ENCODE data around the gene NALCN.

Gene NALCN

DNA sequence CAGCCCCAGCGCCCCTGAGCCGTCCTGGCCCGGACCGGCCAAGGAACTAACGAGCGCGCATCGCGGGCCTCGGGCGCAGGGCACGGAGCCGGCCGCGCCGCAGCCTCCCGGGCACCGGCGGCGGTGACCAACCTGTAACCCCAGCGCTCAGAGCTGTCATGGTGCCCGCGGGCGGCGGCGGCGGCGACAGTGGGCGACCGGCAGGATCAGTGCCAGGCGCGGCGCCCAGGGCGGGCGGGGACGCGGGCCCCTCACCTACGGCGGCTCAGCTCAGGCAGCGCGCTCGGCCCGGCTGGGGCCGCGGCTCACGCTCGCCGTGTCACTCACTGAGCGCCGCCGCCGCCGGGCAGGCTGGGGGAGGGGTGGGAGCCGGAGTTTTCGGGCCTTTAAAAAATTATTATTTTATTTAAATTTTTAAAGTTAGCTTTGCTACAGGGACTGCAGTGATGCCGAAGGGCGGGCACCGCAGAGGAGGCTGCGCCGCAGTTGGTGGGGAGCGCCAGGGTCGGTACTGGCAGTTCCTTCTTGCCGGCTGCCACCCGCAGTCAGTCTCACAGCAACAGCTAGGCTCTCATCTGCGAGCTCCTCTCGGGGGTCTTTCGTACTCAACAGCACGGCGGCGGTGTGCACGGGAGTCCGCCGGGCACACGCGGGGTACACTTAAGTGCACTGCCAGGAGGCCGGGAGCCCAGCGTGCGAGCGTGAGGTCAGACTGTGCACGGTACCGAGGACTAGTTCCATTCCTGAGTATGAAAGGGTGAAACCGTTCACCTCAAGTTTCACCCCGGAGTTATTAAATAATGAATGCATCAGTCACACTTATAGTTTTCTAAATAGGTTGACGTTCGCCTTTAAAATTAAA lies at the start of gene NALCN:
Gene NALCN (minus strand): TSS at position 328 of the 862 bp plus-strand sequence. CDS start 17,382 bp downstream, outside the sequence.
- DNase-seq: no peak

DNA sequence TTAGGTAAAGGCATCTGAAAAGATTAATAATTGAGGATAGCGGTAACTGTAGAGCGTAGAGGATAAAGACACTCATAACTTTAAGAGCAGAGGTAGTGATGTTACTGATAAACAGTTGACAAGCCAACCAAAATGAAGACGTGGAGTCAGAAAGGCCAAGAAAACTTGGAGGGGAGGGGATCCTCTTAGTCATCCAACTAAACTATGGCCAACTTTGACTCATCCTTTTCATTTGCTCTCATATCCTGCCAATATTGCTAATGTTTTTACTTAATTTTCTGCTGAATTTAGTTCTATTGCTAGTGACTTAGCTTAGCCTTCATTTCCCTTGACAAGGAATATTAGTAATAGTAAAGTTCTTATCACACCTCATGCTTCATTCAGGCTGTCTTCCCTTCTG lies 49.6 kb upstream of the NALCN start:
- DNase-seq: no peak

DNA sequence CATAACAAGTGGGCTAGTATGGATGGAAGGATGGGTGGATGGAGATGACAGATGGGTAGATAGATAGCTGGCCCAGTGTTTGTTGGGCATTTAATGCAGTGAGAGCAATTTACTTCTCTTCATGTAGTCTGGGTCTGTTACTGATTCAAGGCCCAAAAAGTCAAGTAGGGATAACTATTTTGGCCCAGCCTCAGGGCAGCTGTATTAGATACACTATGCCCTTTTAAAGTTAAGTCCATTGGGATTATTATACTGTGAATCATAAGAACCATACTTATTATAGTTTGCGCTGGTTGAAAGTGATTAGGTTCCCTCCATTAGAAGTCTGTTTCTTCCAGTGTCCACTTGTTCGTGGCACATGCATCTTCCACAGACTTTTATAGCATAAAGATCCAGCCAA lies 40.9 kb upstream of the NALCN start:
- DNase-seq: no peak

DNA sequence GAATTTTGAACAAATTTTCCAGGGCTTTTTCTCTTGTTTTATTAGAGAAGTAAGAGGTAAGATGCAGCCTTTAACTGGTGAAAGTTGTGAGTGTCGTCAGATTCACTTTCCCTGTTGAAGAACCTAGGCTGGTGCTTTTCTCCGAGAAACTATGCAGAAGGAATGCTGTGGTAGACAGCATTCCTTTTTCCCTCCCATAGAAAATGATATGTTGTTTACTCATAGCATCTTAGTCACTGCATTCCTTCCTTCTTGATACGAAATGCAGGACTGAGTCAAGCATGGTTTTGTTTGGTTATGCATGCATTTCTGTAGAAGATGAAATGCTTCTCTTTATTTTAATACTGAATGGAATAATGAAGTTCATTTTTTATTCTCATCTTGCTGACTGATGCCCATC lies 39.6 kb upstream of the NALCN start:
- DNase-seq: no peak

DNA sequence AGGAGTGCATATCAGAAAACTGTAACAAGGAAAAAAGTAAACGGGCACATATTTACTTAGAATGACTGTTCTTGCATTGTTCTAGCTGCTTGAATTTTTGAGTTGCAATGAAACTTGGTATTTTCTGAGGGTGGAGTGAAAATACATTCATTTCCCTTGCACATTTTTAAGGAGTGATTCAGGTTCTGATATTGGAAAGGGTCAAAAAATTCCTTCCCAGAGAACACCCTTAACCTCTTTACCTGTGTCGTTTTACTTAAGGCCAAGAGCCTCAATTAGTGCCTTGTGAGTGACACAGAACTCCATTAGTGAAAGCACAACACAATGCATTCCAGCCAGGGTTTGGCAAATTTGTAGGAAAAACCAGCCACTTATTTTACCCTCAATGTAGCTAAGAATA lies 38.5 kb upstream of the NALCN start:
- no peak for DNase-seq

DNA sequence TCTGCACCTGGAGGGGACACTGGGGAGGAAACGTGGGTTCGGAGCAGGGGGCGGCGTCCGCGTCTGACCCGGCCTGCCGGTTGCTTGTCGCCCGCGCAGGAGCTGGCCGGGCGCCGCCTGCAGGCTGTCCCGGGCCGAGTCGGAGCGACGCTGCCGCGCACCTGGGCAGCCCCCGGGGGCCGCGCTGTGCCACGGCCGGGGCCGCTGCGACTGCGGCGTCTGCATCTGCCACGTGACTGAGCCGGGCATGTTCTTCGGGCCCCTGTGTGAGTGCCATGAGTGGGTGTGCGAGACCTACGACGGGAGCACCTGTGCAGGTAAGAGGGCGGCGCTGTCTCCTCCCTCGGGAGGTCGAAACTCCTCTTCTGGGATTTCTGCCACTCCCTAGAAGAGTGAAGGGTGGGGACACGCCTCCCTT lies 37.5 kb upstream of the NALCN start:
- DNase-seq: no peak

DNA sequence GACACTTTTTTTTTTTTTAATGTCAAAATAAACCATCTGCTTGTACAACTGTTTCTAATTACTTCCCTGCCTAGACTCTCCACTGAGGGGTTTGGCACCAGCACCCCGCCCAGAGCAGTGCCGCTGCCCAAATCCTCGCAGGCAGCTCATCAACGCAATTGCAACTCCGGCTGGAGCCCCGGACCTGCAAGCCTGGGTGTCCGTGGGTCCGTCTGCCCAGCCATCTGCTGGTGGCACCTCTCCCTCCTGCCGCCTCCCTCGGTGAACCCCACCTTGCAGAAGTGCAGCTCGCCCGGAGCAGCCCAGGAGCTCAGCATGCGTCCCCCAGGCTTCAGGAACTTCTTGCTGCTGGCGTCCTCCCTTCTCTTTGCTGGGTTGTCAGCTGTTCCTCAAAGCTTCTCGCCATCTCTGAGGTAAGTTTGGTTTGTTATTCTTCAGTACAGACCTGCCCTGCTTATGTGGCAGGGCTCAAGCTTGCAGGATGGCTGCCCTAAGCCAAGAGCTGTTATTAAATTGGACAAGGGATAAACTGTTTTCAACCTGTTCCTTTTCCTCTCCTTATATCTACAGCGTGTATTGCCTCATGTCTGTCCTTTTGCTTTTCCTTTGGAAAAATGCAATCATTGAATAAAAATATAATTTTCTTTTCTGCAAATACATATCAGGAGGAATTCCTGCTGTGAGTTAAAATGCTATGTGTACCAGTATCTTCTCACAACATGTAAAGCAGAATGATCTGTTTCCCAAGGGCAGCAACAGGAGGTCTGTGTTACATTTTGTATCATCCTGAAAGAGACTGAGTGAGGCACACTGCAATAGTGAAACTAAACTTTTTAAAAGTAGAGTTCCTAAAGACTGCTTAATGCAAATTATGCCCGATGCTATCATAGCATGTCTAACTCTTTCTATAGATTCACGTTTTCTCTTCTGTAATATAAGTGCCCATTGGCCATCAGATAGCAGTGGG lies 36.5 kb upstream of the NALCN start, which contains the start of gene ITGBL1:
Gene ITGBL1 (plus strand): TSS at position 157 of the 967 bp plus-strand sequence. CDS start 159 bp downstream, at position 316.
- no peak for DNase-seq

DNA sequence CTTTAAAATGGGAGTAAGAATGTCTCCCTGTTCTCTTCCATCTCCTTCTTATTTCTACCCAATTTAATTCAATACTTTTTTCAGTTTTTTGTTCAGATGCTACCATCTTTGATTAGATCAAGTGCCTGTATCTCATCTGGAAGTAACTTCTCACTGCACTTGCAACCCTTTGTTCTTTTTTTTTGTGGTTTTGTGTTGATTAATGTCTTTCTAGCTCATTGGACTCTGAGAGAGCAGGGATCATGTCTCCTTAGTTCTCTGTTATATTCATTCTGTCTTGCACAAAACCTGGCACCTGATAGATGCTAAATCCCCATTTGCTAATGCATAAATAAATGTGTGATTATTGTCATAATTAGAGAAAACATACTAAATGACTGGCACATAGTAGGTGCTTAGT lies 35.3 kb upstream of the NALCN start:
- DNase-seq: no peak

DNA sequence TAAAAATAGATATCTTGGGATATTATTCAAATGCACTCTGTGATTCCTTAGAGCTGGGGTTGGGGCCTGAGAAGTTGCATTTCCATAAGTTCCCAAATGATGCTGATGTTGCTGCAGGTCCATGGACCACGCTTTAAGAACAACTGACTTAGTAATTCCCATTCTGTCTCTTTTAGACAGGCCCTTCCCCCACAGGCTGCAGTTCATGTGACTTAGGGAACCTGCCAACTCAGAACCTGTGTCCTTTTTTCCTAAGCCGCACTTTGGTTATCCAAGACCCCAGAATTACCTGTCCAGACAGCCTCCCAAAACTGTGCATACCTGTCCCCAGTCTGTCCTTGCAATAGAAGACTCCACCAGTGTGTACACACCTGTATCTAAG lies 34.4 kb upstream of the NALCN start:
- DNase-seq: no peak

DNA sequence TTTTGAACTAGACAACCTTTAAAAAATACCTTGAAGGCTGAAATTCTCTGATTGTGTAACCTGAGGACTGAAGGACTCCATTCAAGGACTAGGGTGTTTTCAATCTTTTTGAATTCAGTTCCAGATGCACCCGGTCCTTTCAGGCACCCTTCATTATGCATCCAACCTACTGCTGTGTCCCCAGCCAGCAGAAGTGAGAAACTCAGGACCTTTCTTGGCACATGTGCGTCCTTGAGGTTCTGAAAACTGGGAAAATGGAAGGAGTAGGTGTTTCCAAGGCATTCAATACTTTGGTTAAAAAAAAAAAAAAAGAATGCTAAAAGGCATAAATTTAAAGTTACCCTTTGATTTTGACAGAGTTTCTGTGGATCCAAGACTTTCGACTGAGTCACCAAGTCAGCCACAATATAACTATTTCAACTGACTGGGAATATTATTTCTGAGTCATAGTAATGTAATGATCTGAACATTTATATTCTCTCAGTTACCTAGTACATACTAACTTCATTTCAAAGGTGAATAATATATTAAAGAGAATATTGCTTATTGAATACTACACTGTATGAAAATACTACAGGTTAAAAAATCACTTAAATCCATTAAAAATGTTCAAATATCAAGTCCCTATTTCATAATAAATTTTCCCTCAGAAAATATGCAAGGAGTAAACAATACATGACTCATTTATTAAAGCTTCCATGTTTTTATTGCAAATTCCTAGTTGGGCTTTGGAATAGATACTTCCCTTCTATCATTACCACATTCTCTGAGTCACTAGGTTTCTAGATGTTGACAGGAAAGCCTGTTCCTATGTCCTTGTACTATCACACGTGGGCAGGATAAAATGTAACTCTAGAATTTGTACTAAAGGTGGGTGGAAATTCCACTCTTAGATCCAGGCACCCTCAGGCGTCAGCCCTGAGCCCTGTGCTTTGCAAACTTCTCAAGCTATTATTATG lies 33.8 kb upstream of the NALCN start:
- DNase-seq: no peak

DNA sequence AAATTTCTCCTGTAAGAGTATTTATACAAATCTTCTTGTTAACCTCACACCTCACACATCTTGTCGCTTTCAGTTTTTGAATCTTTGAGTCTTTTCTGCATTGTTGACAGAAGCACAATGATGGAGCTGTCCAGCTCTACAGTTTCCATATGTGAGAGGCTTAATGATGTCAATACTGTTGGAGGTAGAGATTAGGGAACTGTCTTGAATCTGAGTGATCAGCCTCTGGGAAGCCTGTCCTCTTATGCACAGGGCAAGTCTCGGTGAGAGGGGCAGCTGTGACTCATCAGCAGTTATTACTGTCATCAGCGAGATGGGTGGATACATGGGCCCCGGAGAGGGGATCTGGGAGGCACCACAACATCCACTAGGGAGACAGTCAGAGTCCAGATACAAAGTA lies 31.5 kb upstream of the NALCN start:
- no peak for DNase-seq

DNA sequence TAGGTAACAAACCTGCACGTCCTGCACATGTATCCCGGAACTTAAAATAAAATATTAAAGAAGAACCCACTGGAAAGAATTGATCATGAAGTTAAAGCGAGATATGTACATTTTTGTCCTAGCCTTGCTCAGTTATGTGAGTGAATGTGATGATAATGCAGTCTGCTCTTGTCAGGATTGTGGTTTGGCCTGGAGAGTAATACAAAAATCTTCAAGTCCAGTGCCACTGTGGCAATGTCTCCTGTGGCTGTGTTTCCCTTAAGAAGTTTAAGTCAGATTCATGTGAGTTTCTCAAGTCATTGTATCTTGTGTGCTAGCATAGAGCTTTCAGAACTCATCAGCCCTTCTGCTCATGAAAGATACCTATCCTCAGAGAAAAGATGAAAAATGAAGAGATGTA lies 18.2 kb upstream of the NALCN start:
- no peak for DNase-seq

DNA sequence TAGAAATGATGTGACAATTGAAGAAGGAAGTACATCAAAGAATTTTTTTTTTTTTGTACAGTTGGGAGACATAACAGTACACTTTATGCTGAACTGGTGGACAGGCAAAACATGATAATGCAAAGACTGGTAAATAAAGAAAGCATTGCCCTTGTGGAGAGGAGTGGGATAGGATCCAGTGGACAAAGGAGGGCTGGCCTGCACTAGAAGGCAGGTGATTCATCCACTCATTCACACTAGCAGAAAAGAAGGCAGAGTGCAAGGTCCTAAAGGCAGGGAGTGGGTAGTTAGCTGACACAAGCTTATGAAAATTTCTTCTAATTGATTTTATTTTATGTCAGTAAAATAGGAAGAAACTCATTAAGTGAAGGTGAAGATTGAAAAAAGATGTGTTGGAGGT lies 17.6 kb upstream of the NALCN start:
- no peak for DNase-seq

DNA sequence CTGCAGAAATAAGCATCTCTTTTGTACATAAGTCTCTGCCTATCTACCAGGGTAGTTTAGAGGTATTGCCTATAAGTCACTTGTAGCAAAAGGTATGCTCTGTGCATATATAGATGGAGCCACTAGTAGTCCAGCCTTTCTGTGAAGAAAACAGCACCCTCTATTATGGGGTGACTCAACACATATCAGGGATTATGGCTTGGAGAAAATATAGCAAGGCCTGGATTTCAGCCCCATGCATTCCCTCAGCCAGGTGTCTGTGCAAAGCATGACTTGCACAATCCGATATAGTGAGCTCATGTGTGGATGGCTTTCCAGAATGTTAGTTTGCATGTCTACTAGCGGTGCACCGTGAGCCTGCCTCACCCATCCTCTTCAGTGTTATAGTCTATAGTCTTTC lies 13.4 kb upstream of the NALCN start:
- no peak for DNase-seq

DNA sequence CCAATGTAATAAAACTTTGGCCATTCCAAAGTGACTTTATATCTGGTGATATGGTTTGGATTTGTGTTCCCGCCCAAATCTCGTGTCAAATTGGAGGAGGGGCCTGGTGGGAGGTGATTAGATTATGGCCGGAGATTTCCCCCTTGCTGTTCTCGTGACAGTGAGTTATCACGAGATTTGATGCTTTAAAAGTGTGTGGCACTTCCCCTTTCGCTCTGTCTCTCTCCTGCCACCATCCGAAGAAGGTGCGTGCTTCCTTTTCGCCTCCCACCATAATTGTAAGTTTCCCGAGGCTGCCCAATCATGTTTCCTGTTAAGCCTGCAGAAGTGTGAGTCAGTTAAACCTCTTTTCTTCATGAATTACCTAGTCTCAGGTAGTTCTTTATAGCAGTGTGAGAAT lies 9.3 kb upstream of the NALCN start:
- no peak for DNase-seq

DNA sequence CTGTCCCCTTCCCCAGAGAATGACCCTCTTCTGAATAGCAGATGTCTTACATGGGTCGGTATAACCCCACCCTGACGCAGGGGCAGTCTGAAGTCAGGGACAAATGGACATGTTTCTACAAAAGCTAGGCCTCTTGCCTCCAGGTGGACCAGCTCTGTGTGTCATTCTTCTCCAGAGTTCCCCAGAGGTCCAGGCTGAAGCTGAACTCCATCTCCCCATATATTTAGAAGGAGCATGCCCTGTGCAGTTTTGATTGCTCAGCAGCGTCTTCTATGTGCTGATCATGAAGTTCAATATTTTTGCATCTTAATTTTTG lies 8.8 kb upstream of the NALCN start:
- DNase-seq: no peak

DNA sequence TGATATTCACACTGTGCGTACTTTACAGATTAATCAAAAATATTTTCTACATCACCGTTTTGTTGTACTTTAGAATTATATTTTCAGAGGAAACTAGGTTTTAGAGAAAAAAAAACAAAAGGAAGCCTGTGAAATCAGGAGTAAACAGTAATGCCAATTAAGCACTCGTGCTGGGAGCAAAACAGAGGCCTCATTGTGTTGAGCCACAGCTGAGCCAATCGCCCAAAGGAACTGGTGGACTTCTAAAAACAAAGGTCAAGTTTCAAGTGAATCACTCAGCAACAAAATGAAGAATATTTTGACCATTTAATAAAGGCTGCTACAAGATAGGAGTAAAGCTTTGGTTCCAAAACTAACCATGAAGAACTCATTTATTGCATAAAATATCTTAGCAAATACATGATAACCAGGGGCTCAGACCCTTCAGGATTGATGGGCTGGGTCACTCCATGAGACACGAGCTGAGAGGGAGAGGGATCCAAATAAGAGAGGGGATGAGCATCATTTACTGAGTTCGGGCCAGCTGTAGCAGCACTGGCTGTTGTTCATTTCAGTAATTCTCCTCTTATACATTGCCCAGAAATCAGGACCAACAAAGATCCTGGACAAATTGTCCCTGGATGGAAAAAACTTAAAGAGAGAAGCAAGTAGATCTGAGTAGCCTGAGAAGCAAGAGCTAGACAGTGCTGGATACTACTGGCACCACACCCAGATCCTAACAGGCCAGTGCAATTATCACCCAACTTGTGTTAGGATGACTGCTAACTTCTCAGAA lies 8.3 kb upstream of the NALCN start:
- no peak for DNase-seq

DNA sequence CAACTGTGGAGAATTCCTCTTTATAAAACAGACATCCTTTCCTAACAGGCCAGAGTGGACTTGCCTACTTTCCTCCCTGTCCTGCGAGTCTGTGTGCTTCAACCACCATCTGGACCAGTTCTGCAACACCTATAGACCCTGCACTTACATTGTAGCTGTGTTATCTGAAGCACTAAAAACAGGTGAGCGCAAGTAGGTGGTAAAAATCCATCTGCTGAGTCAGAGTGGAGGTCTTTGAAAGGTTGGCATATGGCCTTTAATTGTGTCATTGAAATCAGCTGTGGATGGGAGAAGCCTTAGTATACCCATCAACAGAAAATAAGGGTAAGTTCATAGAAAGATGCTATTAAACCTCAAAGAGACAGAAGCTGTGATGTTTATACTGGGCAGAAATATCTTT lies 7.6 kb upstream of the NALCN start:
- no peak for DNase-seq

DNA sequence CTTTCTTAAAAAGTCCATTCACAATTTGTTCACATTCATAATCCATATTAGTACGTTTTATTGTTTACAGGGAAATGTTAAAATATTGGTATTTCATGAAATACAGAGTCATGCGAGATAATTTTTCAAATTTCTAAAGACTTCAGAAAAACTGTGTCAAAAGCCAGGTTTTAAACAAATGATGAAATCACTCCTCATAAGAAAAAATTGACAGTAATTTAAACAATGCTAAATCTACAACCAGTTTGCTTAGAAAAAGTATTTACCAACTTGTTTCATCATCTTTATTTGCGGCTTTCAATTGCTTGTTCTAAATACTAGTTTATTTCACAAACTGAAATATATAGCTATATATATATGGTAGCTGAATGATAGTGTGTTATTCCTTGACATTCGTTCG lies 1.2 kb upstream of the NALCN start:
- no peak for DNase-seq

DNA sequence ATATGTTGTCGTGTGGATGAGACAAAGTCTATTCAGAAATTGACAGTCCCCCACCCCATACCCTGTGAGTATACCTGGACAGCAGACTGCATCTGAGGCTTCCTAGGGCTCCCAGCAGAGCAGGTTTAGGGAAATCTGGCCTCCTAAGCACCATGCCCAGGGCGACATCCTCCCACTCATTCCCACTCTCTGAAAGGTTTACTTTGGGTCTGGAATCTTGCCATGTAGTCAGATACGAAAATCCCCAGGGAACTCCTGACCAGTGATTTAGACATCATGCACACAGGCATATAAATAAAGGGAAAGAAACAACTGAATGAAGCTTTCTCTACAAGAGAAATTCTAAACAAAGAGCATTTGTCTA lies 717 bp upstream of the NALCN start:
- no peak for DNase-seq

DNA sequence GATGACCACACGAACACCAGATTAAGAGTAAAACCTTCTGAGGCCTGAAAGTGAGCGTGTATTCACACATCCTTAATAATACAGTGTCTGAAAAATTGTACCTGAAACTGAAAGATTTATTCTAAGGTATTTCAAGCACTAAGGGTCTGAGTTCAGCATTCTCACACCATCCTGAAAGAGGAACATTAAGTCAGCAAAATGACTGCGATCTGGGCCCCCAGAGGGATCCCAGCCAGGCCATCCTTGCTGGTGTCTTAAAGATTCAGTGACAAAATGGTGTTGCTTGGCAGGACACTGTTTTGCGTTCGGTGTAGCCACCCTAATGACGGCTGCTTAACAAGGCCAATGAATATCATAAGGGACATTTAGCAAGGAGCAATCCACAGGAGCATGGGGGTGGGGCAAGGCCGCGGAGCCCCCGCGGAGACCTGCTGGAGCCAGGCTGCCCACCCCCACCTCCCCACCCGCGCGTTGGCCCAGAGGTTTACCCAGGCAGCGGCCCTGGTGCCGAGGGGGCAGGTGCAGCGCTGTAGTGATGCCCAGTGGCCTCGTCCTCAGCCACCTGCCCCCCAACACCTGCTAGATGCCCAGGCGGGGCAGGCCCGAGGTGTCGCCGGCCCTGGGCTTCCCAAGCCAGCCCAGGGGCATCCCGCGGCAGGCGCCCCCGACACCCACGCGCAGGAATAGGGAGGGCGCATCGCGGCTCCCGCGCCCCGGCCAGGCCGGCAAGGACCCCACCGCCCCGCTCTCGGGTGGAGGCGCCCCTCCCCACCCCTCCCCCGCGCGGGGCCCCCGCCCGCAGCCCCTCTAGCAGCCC lies 742 bp downstream of the NALCN start:
- no peak for DNase-seq

Measured in CD4-positive, alpha-beta T cell treated with Interleukin-17A for 4 hours (primary cell).